ENCODE data around the gene MSTN.

DNA sequence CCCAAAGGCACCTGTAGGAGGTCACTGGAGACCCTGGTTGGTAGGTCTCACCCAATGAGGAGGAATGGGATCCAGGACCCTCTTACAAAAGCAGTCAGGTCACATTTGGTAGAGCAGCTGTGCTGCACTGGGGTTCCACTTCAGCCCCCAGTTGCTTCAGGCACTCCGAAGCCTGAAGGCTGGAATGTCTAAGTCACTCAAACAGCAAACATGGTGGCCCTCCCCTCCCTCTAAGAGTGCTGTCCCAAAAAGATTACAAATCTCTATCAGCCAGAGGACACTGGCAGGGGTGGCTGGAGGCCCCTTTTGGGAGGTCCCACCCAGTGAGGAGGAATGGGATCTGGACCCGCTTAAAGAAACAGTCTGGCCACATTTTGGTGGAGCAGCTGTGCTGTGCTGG lies 17.7 kb downstream of the MSTN start:
- TF ChIP-seq, protein P1, sequence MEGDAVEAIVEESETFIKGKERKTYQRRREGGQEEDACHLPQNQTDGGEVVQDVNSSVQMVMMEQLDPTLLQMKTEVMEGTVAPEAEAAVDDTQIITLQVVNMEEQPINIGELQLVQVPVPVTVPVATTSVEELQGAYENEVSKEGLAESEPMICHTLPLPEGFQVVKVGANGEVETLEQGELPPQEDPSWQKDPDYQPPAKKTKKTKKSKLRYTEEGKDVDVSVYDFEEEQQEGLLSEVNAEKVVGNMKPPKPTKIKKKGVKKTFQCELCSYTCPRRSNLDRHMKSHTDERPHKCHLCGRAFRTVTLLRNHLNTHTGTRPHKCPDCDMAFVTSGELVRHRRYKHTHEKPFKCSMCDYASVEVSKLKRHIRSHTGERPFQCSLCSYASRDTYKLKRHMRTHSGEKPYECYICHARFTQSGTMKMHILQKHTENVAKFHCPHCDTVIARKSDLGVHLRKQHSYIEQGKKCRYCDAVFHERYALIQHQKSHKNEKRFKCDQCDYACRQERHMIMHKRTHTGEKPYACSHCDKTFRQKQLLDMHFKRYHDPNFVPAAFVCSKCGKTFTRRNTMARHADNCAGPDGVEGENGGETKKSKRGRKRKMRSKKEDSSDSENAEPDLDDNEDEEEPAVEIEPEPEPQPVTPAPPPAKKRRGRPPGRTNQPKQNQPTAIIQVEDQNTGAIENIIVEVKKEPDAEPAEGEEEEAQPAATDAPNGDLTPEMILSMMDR (IDR thresholded peaks at IDR 0.05): no peak
- TF ChIP-seq POLR2A (IDR thresholded peaks at IDR 0.05): no peak
- no peak for TF ChIP-seq POLR2AphosphoS5 (IDR thresholded peaks at IDR 0.05)

Measured in transverse colon (tissue), 4 donors.